HG02840 (cell line): ENCODE results near the gene NSUN5.

ENCODE experiments used
- ATAC-seq: cut with Tn5 transposase; IDR thresholded peaks from one replicate; pipeline ENCODE4 v1.9.1; 2021; ENCODE audit warnings: mild to moderate bottlenecking, moderate library complexity, moderate number of reproducible peaks; ENCODE audit not compliant: unreplicated experiment, low FRiP score

NSUN5 gene

DNA sequence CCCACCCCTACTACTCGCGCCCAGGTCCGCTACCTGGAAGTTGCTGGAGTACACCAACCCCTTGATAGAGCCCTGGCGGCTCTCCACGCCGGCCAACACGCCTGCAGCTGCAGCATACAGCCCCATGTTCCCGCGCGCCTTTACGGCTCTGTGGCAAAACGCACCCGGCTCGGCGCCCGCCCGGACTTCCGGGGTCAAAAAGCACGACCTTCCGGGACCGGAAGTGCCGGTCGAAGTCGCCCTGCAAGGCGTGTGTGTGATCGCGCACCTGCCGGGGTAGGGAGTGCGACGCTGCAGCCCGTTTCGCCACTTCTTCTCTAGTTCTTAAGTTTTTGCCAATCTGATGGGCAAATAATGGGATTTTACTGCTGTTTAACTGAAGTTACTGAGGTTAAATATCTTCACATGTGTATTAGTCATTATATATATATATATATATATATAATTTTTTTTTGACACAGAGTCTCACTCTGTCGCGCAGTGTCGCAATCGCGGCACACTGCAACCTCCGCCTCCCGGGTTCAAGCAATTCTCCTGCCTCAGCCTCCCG, at the start of gene NSUN5:
Gene NSUN5 (minus strand): TSS at position 162 of the 550 bp plus-strand sequence. CDS start 36 bp downstream, at position 126.
- ATAC-seq: peak; percentile 70

GRCh38 chr7:73356159-73356558, 47.5 kb upstream of the NSUN5 start:
- no peak for ATAC-seq

GRCh38 chr7:73354821-73355220, 46.2 kb upstream of the NSUN5 start:
- no peak for ATAC-seq

GRCh38 chr7:73354196-73354595, 45.6 kb upstream of the NSUN5 start:
- ATAC-seq: no peak

- no peak for ATAC-seq
Observed at GRCh38 chr7:73353243-73353642, 44.6 kb upstream of the NSUN5 start.

DNA sequence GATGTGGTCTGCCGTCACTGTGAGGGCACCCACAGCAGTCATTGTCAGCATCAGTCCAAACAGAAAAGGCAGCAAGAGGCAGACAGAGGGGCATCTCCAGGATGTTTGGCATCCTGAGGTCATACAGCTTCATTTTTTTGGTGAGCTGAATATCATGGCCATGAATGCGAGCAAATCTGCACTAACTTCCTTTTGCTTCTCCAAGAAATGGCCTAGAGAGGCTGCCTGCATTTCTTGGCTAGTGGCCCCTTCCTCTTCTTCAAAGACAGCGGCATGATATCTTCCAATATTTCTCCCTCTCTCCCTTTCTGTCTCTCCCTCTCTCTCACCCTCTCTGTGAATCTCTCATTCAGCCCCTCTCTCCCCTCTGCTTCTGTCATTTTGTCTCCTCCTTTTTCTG, 44.2 kb upstream of the NSUN5 start:
- ATAC-seq: no peak

- ATAC-seq: no peak
Observed at GRCh38 chr7:73351447-73352167, 43.0 kb upstream of the NSUN5 start.

DNA sequence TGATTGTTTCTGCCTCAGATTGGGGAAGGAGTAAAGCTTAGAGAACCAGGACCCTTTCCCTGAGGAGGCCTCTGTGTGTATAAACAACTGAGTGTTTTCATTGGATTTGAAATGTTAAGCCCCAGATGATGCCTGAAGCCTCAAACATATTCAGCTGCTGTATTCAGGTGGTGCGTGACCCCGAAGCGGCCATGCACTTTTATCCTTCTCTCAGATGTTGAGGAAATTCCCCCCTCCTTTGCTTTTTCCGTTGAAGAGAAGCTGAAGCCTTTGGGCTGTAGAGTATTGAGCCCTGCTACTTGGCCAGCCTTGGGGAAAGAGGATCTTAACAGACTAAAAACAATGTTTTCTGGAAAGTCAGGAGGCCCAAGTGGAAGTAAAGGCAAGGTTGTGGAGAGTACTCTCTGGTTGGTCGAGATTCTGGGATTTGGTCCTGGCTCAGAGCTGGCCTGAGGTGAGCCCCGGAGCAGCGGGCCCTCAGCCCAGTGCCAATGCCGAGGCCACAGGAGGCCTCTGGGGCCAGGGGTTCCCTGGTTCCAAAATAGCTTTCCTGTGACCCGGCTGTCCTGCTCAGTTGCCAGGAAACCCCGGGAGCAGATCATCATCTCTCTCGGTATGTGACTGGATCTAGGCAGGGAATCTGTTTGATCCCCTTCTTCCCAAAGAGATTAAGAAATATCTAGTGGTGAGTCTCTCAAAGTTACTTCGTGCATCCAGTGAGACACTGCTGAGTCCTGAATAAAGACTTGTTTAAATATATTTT, 41.9 kb upstream of the NSUN5 start:
- ATAC-seq: no peak

DNA sequence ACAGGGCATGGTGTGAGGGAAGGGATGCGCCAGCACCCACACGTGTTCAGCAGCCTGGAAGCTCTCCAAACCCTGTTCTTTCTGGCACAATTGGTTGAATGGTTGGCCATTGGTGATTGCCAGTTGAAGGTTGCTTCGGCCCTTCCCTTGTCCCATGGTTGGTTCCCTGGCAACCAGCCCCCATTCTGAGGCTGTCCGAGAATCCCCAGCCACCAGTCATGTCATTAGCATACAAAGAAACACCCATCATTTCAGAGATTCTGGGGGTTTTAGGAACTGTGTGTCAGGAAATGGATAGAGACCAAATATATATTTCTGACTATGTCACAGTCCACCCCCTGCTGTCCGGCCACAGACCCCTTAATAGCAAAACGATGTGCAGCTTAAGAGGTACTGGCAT, 41.1 kb upstream of the NSUN5 start:
- ATAC-seq: no peak

DNA sequence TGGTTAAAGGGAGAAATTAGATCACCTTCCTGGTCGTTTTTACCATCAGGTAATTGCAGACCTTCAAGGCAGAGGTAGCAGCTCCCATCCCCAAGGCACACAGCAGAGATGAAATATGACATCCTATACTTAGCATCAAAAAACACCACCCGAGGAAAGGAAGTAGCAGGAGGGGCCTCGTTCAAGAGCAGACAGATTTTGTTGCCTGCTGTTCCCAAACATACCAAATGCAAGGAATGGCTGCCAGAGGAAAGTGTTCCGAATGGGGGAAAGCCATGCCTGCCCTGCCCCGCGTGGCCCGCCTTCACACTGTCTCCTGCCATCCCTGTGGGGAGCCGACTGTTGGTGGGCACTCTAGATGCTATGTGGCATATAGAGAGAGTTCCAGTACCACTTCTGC, 37.3 kb upstream of the NSUN5 start:
- no peak for ATAC-seq

- ATAC-seq: no peak
Observed at GRCh38 chr7:73345538-73345937, 36.9 kb upstream of the NSUN5 start.

DNA sequence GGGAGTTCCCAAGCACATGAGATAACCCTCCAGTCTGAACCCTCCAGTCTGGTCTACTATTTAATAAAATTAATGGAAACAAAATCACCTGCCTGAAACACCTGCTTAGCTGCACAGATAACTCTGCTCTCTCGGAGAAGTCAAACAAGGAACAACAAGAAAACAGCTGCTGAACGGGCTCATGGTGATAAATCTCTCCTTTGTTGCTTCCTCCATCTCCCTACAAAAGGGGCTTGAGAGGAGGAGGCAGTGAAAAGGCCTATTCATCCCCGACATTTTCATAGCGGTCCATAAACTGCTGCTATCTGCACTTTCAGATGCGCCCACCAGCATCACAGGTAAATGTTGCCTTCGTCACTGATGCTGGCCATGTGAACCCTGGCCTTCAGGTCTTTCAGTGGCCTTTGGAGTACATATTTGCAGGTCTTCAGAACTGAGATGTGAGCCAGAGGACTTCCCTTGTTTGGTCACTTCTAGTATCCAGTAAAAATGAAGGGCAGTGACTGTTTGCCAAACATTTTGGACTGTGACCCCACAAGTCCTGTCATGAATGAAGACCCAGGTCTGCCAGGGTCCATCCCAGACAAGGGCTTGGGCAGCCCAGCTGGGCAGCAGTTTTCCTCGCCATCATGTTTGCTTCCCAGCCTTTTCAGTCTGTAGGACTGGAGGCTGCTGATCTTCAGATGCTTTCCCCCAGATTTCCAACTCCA, 35.2 kb upstream of the NSUN5 start:
- no peak for ATAC-seq

DNA sequence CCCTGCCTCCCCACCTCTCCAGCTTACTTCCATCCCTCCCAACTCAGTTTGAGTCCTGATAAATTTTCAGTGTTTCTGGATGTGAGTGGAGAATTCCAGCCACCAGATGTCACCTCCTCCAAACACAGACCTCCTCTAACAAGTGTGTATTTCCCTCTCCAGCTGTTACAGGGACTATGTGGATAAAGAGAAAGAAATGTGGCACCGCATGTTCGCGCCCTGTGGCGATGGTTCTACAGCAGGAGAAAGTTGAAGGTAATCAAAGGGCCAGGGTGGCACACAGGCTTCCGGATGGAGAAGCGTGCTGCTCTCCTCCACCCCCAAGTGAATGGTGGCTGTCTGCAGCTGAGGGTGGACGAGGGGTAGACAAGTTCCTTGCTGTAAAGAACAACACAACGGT, 34.0 kb upstream of the NSUN5 start:
- no peak for ATAC-seq

DNA sequence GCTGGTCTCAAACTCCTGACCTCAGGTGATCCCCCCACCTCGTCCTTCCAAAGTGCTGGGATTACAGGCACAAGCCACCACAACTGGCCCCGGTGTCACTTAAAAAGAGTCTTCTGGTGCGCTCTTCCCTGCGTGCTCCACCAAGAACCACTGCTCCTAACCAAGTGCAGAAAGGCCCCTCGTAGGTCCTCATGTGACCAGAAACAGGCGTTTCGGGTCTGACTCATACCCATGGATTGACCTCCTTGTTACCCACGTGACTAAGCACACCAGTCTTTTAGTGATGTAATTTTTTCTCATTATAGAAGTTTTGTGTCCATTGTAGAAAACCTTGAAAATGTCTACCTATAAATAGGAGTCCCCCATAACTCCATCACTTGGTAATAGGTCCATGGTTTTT, 33.3 kb upstream of the NSUN5 start:
- no peak for ATAC-seq

- ATAC-seq: no peak
Observed at GRCh38 chr7:73340514-73340913, 31.9 kb upstream of the NSUN5 start.

GRCh38 chr7:73338321-73338720, 29.7 kb upstream of the NSUN5 start:
- ATAC-seq: no peak

- no peak for ATAC-seq
Observed at GRCh38 chr7:73332447-73332846, 23.8 kb upstream of the NSUN5 start.

DNA sequence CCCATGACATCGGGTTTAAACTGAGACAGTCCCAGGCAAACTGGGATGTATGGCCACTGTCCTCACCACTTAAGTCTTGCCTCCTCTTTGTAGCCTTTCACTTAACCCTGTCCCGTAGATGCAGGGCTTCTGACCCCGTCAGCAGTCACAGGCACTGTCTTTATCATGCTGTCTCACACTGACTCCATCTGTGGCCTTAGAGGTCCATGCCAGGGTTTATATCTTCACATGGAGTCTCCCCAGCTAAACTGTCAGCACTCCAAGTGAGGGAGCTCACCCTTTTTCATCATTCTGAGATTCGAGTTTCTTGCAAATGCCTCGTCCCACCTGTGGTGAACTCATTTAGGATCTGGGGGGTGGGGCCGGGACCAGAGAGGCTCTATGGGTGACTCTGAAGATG, 22.1 kb upstream of the NSUN5 start:
- no peak for ATAC-seq

DNA sequence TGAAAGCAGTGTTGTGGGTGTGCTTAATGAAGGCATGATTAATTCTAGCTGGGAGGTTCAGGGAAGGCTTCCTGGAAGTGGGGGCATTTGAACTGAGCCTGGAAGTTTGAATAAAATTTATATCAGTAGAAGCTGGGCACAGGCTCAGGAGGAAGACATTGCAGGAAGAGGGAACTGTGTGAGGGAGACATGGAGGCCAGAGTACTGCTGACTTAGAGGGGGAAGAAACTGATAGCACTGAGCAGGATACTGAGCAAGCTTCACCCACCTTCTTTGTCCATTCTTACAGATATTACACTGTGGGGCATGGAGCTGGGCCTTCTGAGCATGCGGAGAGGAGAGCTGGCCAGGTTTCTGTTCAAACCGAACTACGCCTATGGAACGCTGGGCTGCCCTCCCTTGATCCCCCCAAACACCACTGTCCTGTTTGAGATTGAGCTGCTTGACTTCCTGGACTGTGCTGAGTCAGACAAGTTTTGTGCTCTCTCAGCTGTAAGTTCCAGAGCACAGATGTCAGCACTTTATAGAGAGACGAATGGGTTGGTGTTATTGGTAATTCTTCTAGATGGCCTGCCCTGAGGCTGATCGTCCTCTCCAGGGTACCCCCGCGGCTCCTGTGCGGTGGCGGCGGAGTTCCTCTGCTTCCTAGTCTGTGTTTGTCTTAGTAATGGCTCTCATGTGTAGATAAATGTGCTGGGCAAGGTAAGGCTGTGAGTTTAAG, 21.4 kb upstream of the NSUN5 start:
- no peak for ATAC-seq

DNA sequence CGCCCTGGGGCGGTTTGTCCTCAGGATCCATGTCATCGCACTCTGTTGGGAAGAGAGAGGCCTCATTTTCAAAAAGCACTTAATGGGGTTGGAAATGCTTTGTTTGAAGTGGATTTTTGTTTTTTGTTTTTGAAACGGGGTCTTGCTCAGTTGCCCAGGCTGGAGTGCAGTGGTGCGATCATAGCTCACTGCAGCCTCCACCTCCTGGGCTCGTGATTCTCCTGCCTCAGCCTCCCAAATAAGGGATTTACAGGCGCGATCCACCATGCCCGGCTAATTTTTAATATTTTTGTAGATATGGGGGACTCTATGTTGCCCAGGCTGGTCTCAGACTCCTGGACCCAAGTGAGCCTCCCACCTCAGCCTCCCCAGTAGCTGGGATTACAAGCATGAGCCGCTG, 20.1 kb upstream of the NSUN5 start:
- ATAC-seq: no peak
